Prostate gland (tissue), 2 donors: Measurements from ENCODE around the gene MAPK9. TPM values are rescaled to one million over a fixed set of nuclear protein-coding genes. Genes with fewer than 3 reads are reported as not detected.

Source experiments
- DNase-seq: peaks from one replicate; pipeline ENCODE4 v3.0.0-alpha.2; 2019; ENCODE audit warnings: low spot score
- H3K27ac ChIP-seq, 2 donors: fragments of 200-600 bp; sonication (generic); 2 replicates each; pipeline ENCODE4 v1.5.1; 2017 to 2019
- H3K27me3 ChIP-seq: fragments of 200-600 bp; sonication (generic); replicated peaks from 2 replicates; pipeline ENCODE4 v1.5.1; 2019; ENCODE audit not compliant: insufficient read depth
- H3K36me3 ChIP-seq, 2 donors: fragments of 200-600 bp; sonication (generic); 1 replicate in 1 of 2; 2 replicates in 1 of 2; pipeline versions ENCODE4 v1.5.1 to v1.8.1; 2017 to 2019
- H3K4me1 ChIP-seq: fragments of 200-600 bp; sonication (generic); replicated peaks from 2 replicates; pipeline ENCODE4 v1.5.1; 2019
- H3K4me3 ChIP-seq, 2 donors: fragments of 200-600 bp; sonication (generic); 2 replicates each; pipeline ENCODE4 v1.5.1; 2017 to 2019
- H3K9me3 ChIP-seq: fragments of 200-600 bp; sonication (generic); 2 replicates; pipeline ENCODE4 v1.5.1; 2017
- POLR2A ChIP-seq: fragments of 450-650 bp; IDR thresholded peaks from one replicate; pipeline ENCODE4 v1.6.1; 2016; ENCODE audit warnings: antibody characterized with exemption, mild to moderate bottlenecking
- POLR2AphosphoS5 ChIP-seq: sonication (generic); formaldehyde crosslinking; IDR thresholded peaks from one replicate; pipeline ENCODE4 v1.6.1; 2017; ENCODE audit warnings: antibody characterized with exemption
- WGBS: methylation state at CpG from one replicate; pipeline ENCODE4 v1.1.5; 2018; 5-methylcytosine and 5-hydroxymethylcytosine counted together
- intact Hi-C: fragments of 100-400 bp; cut with DNase I; formaldehyde crosslinking; loops from one replicate; pipeline ENCODE4 v1.14.2; 2022
- total RNA-seq, 2 donors: library from RNA; depleted of rRNA; stranded (reverse); fragments of >200 nt; gene quantifications; one replicate each; pipeline ENCODE4 v1.1.0, GENCODE V29; 2016
- TF ChIP-seq, protein P1 (sequence below), 4 experiments: fragments of 200-600 bp in 2 of 4; fragments of 450-650 bp in 2 of 4; sonication (generic) in 2 of 4; IDR thresholded peaks; 1 replicate in 3 of 4; 2 replicates in 1 of 4; pipeline ENCODE4 v1.5.1; 2016 to 2019; ENCODE audit warnings: antibody characterized with exemption in 4 of 4, mild to moderate bottlenecking in 2 of 4, moderate library complexity in 2 of 4

Gene MAPK9
- total RNA-seq, 2 donors from 2014 or later, result 28.8 to 38.5 TPM

DNA sequence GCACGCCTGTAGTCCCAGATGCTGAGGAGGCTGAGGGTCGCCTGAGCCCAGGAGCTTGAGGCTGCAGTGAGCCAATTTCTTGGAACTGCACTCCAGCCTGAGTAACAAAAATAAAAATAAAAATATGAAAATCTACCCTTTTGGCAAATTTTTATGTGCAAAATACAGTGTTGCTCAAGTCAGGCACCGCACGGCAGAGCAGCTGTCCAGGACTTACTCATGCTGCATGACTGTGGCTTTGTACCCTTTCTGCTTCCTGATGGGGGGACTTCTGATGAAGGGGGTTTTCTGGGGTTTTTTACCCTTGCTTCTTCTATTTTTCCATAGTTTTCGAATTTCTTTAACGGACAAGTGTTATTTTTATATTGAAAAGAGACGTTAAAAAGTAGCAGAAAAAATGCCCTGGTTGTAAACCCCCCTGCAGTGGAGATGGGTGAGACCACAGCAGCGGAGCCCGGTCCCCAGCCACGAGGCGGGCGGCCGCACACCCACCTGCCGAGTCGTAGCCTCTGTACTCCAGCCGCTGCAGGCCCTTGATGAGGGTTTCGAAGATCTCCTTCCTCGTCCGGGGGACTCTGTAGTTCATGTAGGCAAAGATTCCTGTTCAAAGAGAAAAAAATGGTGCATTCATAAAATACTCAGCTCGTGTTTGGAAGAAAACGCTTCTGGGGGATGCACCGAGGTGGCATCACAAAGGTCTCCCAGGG, 46.3 kb upstream of the MAPK9 start:
- TF ChIP-seq POLR2A, result no peak
- TF ChIP-seq POLR2AphosphoS5, result no peak
- TF ChIP-seq, protein P1, sequence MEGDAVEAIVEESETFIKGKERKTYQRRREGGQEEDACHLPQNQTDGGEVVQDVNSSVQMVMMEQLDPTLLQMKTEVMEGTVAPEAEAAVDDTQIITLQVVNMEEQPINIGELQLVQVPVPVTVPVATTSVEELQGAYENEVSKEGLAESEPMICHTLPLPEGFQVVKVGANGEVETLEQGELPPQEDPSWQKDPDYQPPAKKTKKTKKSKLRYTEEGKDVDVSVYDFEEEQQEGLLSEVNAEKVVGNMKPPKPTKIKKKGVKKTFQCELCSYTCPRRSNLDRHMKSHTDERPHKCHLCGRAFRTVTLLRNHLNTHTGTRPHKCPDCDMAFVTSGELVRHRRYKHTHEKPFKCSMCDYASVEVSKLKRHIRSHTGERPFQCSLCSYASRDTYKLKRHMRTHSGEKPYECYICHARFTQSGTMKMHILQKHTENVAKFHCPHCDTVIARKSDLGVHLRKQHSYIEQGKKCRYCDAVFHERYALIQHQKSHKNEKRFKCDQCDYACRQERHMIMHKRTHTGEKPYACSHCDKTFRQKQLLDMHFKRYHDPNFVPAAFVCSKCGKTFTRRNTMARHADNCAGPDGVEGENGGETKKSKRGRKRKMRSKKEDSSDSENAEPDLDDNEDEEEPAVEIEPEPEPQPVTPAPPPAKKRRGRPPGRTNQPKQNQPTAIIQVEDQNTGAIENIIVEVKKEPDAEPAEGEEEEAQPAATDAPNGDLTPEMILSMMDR (IDR thresholded peaks at IDR 0.05), result no peak
- no peaks in the 10 kb centered on the region for H3K36me3 ChIP-seq
- WGBS, result 87% methylated on average over 22 of the region's 22 CpGs

DNA sequence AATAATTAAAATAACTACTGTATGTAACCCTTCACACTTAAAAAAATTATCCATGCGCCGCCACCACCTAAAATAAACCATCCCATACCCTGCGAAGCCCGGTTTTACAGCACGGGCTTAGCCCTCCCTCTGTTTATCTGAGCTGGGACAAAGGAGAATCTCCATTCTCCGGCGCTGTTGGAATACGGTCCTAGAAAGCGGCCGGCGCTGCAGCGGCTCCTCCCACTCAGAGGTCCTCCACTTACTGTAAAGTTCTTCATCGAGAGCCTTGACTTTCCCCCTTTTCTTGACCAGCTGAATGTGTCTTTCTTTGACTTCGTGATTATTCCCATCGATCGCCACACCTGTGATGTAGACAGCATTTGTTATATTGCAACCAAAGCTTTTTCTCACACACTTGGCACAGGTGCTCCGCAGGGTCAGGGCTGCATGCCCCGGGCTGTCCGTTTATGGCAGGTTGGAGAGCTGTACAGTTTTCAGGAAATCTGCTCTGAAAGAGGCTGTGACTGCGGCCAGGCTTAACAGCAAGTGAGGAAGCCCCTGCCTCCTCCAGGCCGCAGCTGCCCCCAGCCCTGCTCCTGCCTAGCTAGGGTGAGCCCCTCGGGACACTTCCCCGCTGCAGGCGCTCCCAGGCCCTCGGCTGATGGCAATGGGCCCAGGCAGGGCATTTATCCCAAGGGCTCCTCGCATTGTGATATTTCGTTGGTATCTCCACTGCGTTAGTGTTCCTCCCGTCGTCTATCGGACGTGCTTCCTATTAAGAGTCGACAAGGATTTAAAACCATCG, 44.5 kb upstream of the MAPK9 start:
- DNase-seq, result no peak
- no peaks in the 10 kb centered on the region for H3K4me1 ChIP-seq
- WGBS, result 83% methylated on average over 34 of the region's 34 CpGs
- intact Hi-C loops, result no loop called here
- no peaks in the 10 kb centered on the region for H3K36me3 ChIP-seq
- TF ChIP-seq POLR2AphosphoS5, result no peak
- TF ChIP-seq, protein P1 (IDR thresholded peaks at IDR 0.05), result no peak
- TF ChIP-seq POLR2A, result no peak
- H3K9me3 ChIP-seq, result no peaks in the 10 kb centered on the region
- no peak overlapping the region for H3K4me3 ChIP-seq
- H3K27ac ChIP-seq, result no peak overlapping the region
- H3K27me3 ChIP-seq, result no peaks in the 10 kb centered on the region

More for the DNA sequence above, 46.3 kb upstream of the MAPK9 start:
- DNase-seq, result no peak
- Histone ChIP-seq H3K27ac (no peak overlapping the region), H3K27me3 (no peaks in the 10 kb centered on the region), H3K4me1 (no peaks in the 10 kb centered on the region), H3K4me3 (no peak overlapping the region), H3K9me3 (no peaks in the 10 kb centered on the region)
- intact Hi-C loops, result no loop called here

DNA sequence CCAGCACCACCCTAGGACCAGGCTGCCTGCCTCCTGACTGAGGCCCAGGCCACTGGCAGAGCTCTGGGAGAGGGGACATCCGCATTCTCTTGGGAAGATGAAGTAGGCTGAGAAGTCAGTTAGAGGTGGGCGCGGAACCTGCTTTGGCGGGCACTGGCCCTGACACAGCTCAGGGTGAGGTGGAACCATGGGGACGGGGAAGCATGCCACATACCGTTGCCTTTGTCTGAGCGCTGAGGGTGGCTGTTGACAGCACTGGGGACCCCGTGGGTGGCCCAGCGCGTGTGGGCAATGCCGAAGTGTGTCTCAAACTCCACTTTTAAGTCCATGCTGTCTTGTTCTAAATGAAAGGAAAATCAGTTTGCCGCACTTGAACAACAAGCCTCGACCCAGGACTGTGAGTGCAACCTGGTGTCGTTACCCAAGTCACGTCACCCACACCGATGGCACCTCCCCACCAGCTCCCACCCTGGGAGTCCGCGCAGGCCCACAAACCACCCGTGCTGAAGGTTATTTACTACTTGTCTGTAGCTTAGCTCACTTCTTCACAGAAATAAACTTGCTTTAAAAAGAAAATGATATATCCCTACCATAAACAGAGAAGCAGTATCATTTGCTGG, 43.8 kb upstream of the MAPK9 start:
- H3K4me1 ChIP-seq, result no peaks in the 10 kb centered on the region
- no peaks in the 10 kb centered on the region for H3K9me3 ChIP-seq
- WGBS, result 93% methylated on average over 19 of the region's 19 CpGs
- no peak overlapping the region for H3K27ac ChIP-seq
- no peaks in the 10 kb centered on the region for H3K27me3 ChIP-seq
- DNase-seq, result no peak
- TF ChIP-seq POLR2A (no peak), POLR2AphosphoS5 (no peak)
- TF ChIP-seq, protein P1 (IDR thresholded peaks at IDR 0.05), result no peak
- intact Hi-C loops, result no loop called here
- no peak overlapping the region for H3K4me3 ChIP-seq
- no peaks in the 10 kb centered on the region for H3K36me3 ChIP-seq

DNA sequence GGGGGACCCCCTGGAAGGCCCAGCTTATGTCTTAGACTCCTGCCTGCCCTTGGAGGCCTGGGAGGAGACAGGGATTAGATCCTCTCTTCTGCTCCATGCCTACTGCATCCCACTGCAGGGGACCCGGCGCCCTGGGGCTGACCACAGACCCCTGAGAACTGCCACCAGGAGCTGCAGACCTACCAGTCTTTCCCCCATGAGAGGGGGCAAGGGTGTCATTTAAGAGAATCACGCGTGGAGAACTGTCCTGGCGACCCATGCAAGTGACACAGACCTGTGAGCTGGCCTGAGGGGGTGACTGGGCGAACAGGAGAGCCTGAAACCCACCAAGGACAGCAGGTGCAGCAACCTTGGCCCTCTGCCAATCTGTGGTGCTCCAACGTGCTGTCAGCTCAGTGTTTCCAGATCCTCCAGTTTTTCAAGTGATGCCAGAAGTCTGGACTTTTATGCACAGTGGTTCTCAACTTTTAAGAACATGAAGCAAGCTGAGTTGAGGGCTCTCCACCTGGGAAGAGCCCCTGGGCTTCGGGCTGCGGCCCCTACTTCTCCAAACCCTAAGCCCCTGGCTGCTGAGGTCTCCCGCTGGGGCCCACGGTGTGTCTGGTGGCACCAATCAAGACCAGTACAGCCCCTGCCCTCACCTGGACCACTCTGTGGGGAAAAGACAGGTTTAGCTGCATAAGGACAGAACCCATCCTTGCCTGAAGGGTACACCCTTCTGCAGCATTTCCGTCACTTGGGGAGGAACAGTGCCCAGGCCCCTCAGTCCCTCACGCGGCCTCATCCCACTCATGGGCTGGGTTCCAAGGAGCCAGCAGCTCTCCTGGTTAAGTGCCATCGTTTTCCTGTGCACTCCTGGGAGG, 43.1 kb upstream of the MAPK9 start:
- no peak for TF ChIP-seq POLR2A
- TF ChIP-seq, protein P1 (IDR thresholded peaks at IDR 0.05), result no peak
- TF ChIP-seq POLR2AphosphoS5, result no peak
- H3K9me3 ChIP-seq, result no peaks in the 10 kb centered on the region
- no peaks in the 10 kb centered on the region for H3K27me3 ChIP-seq
- H3K27ac ChIP-seq, result no peak overlapping the region
- intact Hi-C loops, result no loop called here
- H3K36me3 ChIP-seq, result no peaks in the 10 kb centered on the region
- DNase-seq, result no peak
- H3K4me1 ChIP-seq, result no peaks in the 10 kb centered on the region
- 71% methylated on average over 13 of the region's 15 CpGs for WGBS
- no peak overlapping the region for H3K4me3 ChIP-seq
